ENCODE measurements around the gene PRKCZ.

The PRKCZ gene

DNA sequence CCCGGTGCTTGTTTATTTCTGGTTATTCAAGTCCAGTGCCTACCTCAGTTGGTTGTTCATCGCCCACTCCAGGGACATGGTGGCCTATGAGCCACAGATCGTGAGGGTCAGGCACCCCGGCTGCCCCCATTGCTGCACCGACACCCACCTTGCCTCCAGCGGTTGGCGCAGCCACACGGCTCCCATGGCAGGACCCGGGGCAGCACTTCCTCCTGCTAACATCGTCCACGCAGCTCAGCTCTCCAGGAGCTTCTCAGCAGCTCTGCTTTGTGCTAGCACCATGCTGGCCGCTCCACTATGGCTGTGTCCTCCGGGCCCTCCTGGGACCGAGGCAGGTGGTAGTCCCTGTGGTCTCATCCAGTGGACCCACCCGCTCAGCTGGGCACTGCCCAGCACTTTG lies 13.9 kb upstream of the PRKCZ start:
- no peak overlapping the region for H3K9ac ChIP-seq (ENCODE audit: low read length)
- peaks cover 14% of the 10 kb centered on the region; the same call in 1 of the 2 replicates for H3K27me3 ChIP-seq (ENCODE audit: low read depth, low read length)
- peaks cover 5% of the 10 kb centered on the region; the same call in 1 of the 2 replicates for H3K4me1 ChIP-seq (ENCODE audit: low read length)
- H3K27ac ChIP-seq (ENCODE audit: low read length): no peak overlapping the region
- no peaks in the 10 kb centered on the region for H3K79me2 ChIP-seq (ENCODE audit: low read length)
- H2AFZ ChIP-seq (ENCODE audit: low read depth, low read length): no peak overlapping the region
- H3K36me3 ChIP-seq (replicated peaks; ENCODE audit: low read depth, low read length): no peaks in the 10 kb centered on the region
- TF ChIP-seq, protein P1, sequence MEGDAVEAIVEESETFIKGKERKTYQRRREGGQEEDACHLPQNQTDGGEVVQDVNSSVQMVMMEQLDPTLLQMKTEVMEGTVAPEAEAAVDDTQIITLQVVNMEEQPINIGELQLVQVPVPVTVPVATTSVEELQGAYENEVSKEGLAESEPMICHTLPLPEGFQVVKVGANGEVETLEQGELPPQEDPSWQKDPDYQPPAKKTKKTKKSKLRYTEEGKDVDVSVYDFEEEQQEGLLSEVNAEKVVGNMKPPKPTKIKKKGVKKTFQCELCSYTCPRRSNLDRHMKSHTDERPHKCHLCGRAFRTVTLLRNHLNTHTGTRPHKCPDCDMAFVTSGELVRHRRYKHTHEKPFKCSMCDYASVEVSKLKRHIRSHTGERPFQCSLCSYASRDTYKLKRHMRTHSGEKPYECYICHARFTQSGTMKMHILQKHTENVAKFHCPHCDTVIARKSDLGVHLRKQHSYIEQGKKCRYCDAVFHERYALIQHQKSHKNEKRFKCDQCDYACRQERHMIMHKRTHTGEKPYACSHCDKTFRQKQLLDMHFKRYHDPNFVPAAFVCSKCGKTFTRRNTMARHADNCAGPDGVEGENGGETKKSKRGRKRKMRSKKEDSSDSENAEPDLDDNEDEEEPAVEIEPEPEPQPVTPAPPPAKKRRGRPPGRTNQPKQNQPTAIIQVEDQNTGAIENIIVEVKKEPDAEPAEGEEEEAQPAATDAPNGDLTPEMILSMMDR (IDR thresholded peaks at IDR 0.05; ENCODE audit: low read depth, low read length): no peak
- no peak for TF ChIP-seq EZH2phosphoT487 (IDR thresholded peaks at IDR 0.05; ENCODE audit: low read depth)
- H3K9me3 ChIP-seq (ENCODE audit: insufficient read depth, low read length): no peaks in the 10 kb centered on the region
- no peak overlapping the region for H3K4me3 ChIP-seq (ENCODE audit: low read length)
- no peak overlapping the region for H3K4me2 ChIP-seq (ENCODE audit: low read length)
- no peaks in the 10 kb centered on the region for H4K20me1 ChIP-seq (ENCODE audit: insufficient read depth, low read length)

DNA sequence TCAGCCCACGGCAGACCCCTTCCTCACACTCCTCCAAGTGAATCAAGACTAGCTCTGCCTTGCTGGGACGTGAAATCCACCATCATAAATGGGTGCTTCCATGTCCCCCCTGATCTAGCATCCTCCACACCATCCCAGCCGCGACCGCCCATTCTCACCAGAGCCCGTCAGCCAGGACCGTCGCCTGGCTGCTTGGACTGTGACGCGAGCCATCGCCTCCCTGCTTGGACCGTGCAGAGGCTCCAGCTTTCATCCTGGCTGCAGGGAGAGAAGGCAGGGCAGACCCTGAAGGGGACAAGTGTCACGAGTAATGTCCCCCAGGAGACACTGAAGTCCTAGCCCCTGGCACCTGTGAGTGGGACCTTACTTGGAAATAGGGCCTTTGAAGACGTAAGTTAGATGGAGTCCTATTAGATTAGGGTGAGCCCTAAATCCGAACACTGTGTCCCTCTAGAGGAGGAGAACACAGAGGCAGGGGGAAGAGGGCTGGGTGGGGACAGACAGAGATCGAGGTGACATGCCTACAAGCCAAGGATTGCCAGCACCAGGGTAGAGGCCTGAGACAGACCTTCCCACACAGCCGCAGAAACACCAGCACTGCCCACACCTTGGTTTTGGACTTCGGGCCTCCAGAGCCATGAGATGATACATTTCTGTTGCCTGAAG lies 12.8 kb upstream of the PRKCZ start:
- no peak overlapping the region for H3K9ac ChIP-seq (ENCODE audit: low read length)
- no peaks in the 10 kb centered on the region for H3K36me3 ChIP-seq (replicated peaks; ENCODE audit: low read depth, low read length)
- no peaks in the 10 kb centered on the region for H3K9me3 ChIP-seq (ENCODE audit: insufficient read depth, low read length)
- H3K4me1 ChIP-seq (ENCODE audit: low read length): peaks cover 5% of the 10 kb centered on the region; the same call in 1 of the 2 replicates
- H3K79me2 ChIP-seq (ENCODE audit: low read length): no peaks in the 10 kb centered on the region
- H2AFZ ChIP-seq (ENCODE audit: low read depth, low read length): no peak overlapping the region
- no peak overlapping the region for H3K4me3 ChIP-seq (ENCODE audit: low read length)
- peaks cover 6% of the 10 kb centered on the region; the same call in 1 of the 2 replicates for H3K27me3 ChIP-seq (ENCODE audit: low read depth, low read length)
- H3K4me2 ChIP-seq (ENCODE audit: low read length): no peak overlapping the region
- no peak overlapping the region for H3K27ac ChIP-seq (ENCODE audit: low read length)
- H4K20me1 ChIP-seq (ENCODE audit: insufficient read depth, low read length): no peaks in the 10 kb centered on the region
- TF ChIP-seq, protein P1 (IDR thresholded peaks at IDR 0.05; ENCODE audit: low read depth, low read length): no peak
- no peak for TF ChIP-seq EZH2phosphoT487 (IDR thresholded peaks at IDR 0.05; ENCODE audit: low read depth)

DNA sequence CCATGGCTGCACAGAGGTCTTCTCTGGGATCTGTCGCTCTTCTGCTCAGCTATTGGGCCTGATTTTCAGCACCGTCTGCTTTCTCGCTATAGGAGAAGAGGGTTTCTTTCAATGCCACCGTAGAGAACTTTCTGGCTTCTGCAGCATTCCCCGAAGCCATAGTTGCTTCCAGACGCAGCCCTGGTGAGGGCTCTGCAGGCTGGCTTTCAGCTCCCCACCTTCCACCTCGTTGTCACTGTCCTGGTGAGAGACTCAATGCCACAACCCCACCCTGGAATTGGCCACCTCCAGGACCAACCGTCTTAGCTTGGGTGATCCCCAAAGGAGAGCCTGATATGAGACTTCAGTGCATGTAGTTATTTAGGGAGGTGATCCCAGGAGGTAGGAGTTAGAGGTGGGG lies 12.0 kb upstream of the PRKCZ start:
- Histone ChIP-seq H3K9me3 (ENCODE audit: insufficient read depth, low read length) (no peaks in the 10 kb centered on the region), H4K20me1 (ENCODE audit: insufficient read depth, low read length) (no peaks in the 10 kb centered on the region), H3K4me3 (ENCODE audit: low read length) (no peak overlapping the region), H3K79me2 (ENCODE audit: low read length) (no peaks in the 10 kb centered on the region), H3K9ac (ENCODE audit: low read length) (no peak overlapping the region), H3K4me1 (ENCODE audit: low read length) (peaks cover 5% of the 10 kb centered on the region; the same call in 1 of the 2 replicates), H3K27ac (ENCODE audit: low read length) (no peak overlapping the region), H2AFZ (ENCODE audit: low read depth, low read length) (no peak overlapping the region), H3K27me3 (ENCODE audit: low read depth, low read length) (no peaks in the 10 kb centered on the region), H3K4me2 (ENCODE audit: low read length) (no peak overlapping the region), H3K36me3 (replicated peaks; ENCODE audit: low read depth, low read length) (no peaks in the 10 kb centered on the region)
- TF ChIP-seq EZH2phosphoT487 (IDR thresholded peaks at IDR 0.05; ENCODE audit: low read depth): no peak
- TF ChIP-seq, protein P1 (IDR thresholded peaks at IDR 0.05; ENCODE audit: low read depth, low read length): no peak

DNA sequence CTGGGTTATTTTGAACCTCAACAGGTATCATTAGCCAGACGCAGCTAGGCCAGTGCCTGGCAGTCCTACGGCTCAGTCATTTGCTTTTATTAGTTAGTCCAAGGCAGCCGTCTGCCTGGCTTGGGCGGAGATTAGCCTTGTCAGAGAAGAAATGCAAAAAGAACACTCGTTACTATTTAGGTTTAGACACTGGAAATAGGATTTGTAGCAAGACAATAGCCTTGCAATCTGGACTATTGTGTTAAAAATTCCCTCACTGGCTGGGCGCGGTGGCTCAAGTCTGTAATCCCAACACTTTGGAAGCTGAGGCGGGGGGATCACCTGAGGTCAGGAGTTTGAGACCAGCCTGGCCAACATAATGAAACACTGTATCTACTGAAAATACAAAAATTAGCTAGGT lies 11.0 kb upstream of the PRKCZ start:
- no peak overlapping the region for H3K4me3 ChIP-seq (ENCODE audit: low read length)
- H2AFZ ChIP-seq (ENCODE audit: low read depth, low read length): no peak overlapping the region
- no peaks in the 10 kb centered on the region for H3K36me3 ChIP-seq (replicated peaks; ENCODE audit: low read depth, low read length)
- H3K27ac ChIP-seq (ENCODE audit: low read length): no peak overlapping the region
- H4K20me1 ChIP-seq (ENCODE audit: insufficient read depth, low read length): no peaks in the 10 kb centered on the region
- no peaks in the 10 kb centered on the region for H3K27me3 ChIP-seq (ENCODE audit: low read depth, low read length)
- peaks cover 5% of the 10 kb centered on the region; the same call in 1 of the 2 replicates for H3K4me1 ChIP-seq (ENCODE audit: low read length)
- H3K79me2 ChIP-seq (ENCODE audit: low read length): no peaks in the 10 kb centered on the region
- no peak for TF ChIP-seq EZH2phosphoT487 (IDR thresholded peaks at IDR 0.05; ENCODE audit: low read depth)
- TF ChIP-seq, protein P1 (IDR thresholded peaks at IDR 0.05; ENCODE audit: low read depth, low read length): no peak
- H3K9ac ChIP-seq (ENCODE audit: low read length): no peak overlapping the region
- no peak overlapping the region for H3K4me2 ChIP-seq (ENCODE audit: low read length)
- no peaks in the 10 kb centered on the region for H3K9me3 ChIP-seq (ENCODE audit: insufficient read depth, low read length)

All from OCI-LY3 (cell line).